Right hindlimb (tissue), 1 donor: ENCODE results near the gene RFX8.
"Not testable (repeated sequence)": the region's sequence is repeated elsewhere in the genome, so short reads cannot be mapped to it uniquely, and the experiment has no call there.

Experiments
- DNase-seq: peaks from one replicate; pipeline ENCODE4 v3.0.0-alpha.2; 2018

The RFX8 gene

GRCh38 chr2:101372792-101373191 lies 102.1 kb downstream of the RFX8 start:
- DNase-seq = no peak

GRCh38 chr2:101371636-101372035 lies 103.3 kb downstream of the RFX8 start:
- DNase-seq = no peak

GRCh38 chr2:101369100-101369499 lies 105.8 kb downstream of the RFX8 start:
- DNase-seq = no peak

- DNase-seq = no peak
These were observed 106.5 kb downstream of the RFX8 start for GRCh38 chr2:101368376-101368775.

- DNase-seq = no peak
These were observed 107.4 kb downstream of the RFX8 start for GRCh38 chr2:101367508-101367907.

- no peak for DNase-seq
These were observed 110.0 kb downstream of the RFX8 start for GRCh38 chr2:101364878-101365277.

GRCh38 chr2:101362777-101363176 lies 112.1 kb downstream of the RFX8 start:
- DNase-seq = no peak

- DNase-seq = no peak
These were observed 112.6 kb downstream of the RFX8 start for GRCh38 chr2:101362316-101362715.

- no peak for DNase-seq
These were observed 113.4 kb downstream of the RFX8 start for GRCh38 chr2:101361522-101361921.

GRCh38 chr2:101361121-101361520 lies 113.8 kb downstream of the RFX8 start:
- DNase-seq = no peak

GRCh38 chr2:101360232-101360631 lies 114.7 kb downstream of the RFX8 start:
- DNase-seq = no peak

- no peak for DNase-seq
These were observed 115.4 kb downstream of the RFX8 start for GRCh38 chr2:101359410-101359954.

- DNase-seq = no peak
These were observed 117.5 kb downstream of the RFX8 start for GRCh38 chr2:101357376-101357775.

GRCh38 chr2:101356521-101356920 lies 118.4 kb downstream of the RFX8 start:
- no peak for DNase-seq

- DNase-seq = no peak
These were observed 118.9 kb downstream of the RFX8 start for GRCh38 chr2:101356055-101356454.

- DNase-seq = no peak
These were observed 119.4 kb downstream of the RFX8 start for GRCh38 chr2:101355401-101356054.

GRCh38 chr2:101354420-101355311 lies 120.2 kb downstream of the RFX8 start:
- no peak for DNase-seq

GRCh38 chr2:101352631-101353030 lies 122.3 kb downstream of the RFX8 start:
- not testable (repeated sequence) for DNase-seq

GRCh38 chr2:101351207-101351606 lies 123.7 kb downstream of the RFX8 start:
- DNase-seq = no peak

GRCh38 chr2:101349893-101350662 lies 124.8 kb downstream of the RFX8 start:
- no peak for DNase-seq

- no peak for DNase-seq
These were observed 126.0 kb downstream of the RFX8 start for GRCh38 chr2:101348883-101349282.
